ENCODE results near the gene CYB5D1.

GRCh38 chr17:7843257-7843535 is 14.6 kb upstream of the CYB5D1 start:
- TF ChIP-seq POU6F1 (CRISPR knock-in tag; IDR thresholded peaks at IDR 0.05; ENCODE audit: borderline replicate concordance, low read depth) = no peak
- no peak for TF ChIP-seq GLIS3 (CRISPR knock-in tag; IDR thresholded peaks at IDR 0.05)
- no peak for TF ChIP-seq ZNF70 (CRISPR knock-in tag; IDR thresholded peaks at IDR 0.05)
- TF ChIP-seq PATZ1 (CRISPR knock-in tag; IDR thresholded peaks at IDR 0.05; ENCODE audit: borderline replicate concordance) = no peak

Measured in SK-N-SH treated with all-trans-retinoic acid at 6 μM for 48 hours (cell line).